BJ (cell line): ENCODE data around the gene LRRC52. TPM values are rescaled to one million over a fixed set of nuclear protein-coding genes. Genes with fewer than 3 reads are reported as not detected.

Experiments used
- CTCF ChIA-PET: fragments of 350-600 bp; formaldehyde crosslinking; extraction: SDS; loops from one replicate; lab custom pipeline; 2021; ENCODE audit warnings: antibody characterized with exemption, inconsistent platforms; lab: Yijun Ruan, JAX
- POLR2A ChIA-PET: fragments of 300-600 bp; sonication (Branson Sonifier 250); formaldehyde crosslinking; extraction: SDS; loops from one replicate; lab custom pipeline; 2021; ENCODE audit warnings: antibody characterized with exemption; lab: Charles Lee
- DNase-seq: peaks from one replicate; pipeline ENCODE4 v3.0.0-alpha.2; 2011; ENCODE audit warnings: low read depth
- H3K27me3 ChIP-seq: 2 replicates; pipeline ENCODE4 v1.6.0; 2011; ENCODE audit warnings: low read length; ENCODE audit not compliant: control insufficient read depth, insufficient read depth
- H3K36me3 ChIP-seq: 2 replicates; pipeline ENCODE4 v1.5.1; 2011; ENCODE audit warnings: low read length; ENCODE audit not compliant: control insufficient read depth, insufficient read depth
- H3K4me3 ChIP-seq: 2 replicates; pipeline ENCODE4 v1.5.1; 2011; ENCODE audit warnings: low read depth, mild to moderate bottlenecking, control low read depth, low read length
- polyA plus RNA-seq: library from polyadenylated mRNA; depleted of rRNA; stranded (reverse); fragments of >200 nt; gene quantifications from 2 replicates; pipeline ENCODE4 v1.2.3, GENCODE V29; 2011
- TF ChIP-seq, protein P1 (sequence below): IDR thresholded peaks from 2 replicates; pipeline ENCODE4 v1.5.1; 2011; ENCODE audit warnings: low read depth, mild to moderate bottlenecking, control low read depth, inconsistent platforms, low read length, moderate library complexity; ENCODE audit not compliant: insufficient read depth

The LRRC52 gene
- polyA plus RNA-seq, 1 experiment, result not detected

DNA sequence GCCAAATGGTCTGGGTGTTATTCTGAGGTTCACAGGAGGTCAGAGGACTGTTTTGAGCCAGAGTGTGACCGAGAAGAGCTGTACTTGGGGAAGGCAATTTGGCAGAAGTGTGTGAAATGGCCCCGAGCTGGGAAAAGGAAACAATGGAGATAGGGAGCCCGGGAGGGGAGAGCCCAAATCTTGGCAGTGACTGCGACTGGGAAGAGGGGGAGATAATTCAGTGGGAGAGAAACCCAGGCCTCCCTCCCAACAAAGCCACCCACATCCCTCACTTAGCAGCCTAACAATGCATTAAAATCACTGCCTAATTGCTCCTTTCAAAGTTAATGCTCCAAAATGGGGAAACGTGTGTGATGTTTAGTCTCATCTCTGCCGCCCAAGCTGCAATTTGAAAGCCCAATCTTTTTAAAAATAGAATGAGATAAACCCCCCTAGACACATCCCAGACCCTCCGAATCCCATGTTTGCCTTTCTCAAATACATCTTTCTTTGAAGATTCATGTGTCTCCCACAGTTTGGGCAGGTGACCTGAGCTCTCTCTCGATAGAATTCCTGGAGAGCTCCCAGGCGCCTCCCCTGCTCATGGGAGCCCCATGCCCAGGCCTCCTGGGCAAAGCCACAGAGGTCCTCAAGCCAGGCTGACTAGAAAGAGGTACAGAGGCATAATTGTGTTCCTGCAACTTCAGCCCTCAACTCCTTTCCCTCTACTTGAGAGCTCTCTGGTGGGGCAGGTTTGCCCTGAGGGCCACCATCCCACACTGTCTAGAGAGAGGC, 17.3 kb downstream of the LRRC52 start:
- no peaks in the 10 kb centered on the region for H3K36me3 ChIP-seq
- POLR2A ChIA-PET, result no interaction called here
- TF ChIP-seq, protein P1, sequence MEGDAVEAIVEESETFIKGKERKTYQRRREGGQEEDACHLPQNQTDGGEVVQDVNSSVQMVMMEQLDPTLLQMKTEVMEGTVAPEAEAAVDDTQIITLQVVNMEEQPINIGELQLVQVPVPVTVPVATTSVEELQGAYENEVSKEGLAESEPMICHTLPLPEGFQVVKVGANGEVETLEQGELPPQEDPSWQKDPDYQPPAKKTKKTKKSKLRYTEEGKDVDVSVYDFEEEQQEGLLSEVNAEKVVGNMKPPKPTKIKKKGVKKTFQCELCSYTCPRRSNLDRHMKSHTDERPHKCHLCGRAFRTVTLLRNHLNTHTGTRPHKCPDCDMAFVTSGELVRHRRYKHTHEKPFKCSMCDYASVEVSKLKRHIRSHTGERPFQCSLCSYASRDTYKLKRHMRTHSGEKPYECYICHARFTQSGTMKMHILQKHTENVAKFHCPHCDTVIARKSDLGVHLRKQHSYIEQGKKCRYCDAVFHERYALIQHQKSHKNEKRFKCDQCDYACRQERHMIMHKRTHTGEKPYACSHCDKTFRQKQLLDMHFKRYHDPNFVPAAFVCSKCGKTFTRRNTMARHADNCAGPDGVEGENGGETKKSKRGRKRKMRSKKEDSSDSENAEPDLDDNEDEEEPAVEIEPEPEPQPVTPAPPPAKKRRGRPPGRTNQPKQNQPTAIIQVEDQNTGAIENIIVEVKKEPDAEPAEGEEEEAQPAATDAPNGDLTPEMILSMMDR, result no peak
- no peak overlapping the region for H3K4me3 ChIP-seq
- CTCF ChIA-PET, result no interaction called here
- H3K27me3 ChIP-seq, result 0 out of 2 replicates have a peak, but pooled peaks cover 2% of the 10 kb centered on the region
- no peak for DNase-seq

DNA sequence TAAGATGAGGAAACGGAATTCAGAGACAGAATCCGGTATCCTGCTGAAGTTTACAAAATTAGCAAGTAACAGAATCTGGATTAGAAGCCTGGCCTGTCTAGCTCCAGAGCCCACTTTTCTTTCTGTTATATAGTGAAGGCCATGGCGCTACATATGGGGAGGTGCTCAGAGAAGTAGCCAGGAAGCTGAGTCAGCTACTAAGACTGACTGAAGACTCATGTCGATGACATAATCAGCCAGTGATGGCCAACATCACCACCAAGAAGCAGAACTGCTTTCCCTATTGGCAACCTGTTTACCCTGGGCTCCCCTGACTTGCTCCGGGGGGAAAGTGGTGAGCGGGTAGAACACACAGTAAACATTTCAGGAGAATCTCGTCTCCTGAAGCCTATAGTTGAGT, 18.8 kb downstream of the LRRC52 start:
- no peak for DNase-seq
- H3K36me3 ChIP-seq, result no peaks in the 10 kb centered on the region
- TF ChIP-seq, protein P1, result no peak
- ChIA-PET POLR2A (no interaction called here), CTCF (no interaction called here)
- no peak overlapping the region for H3K4me3 ChIP-seq
- 0 out of 2 replicates have a peak, but pooled peaks cover 2% of the 10 kb centered on the region for H3K27me3 ChIP-seq

DNA sequence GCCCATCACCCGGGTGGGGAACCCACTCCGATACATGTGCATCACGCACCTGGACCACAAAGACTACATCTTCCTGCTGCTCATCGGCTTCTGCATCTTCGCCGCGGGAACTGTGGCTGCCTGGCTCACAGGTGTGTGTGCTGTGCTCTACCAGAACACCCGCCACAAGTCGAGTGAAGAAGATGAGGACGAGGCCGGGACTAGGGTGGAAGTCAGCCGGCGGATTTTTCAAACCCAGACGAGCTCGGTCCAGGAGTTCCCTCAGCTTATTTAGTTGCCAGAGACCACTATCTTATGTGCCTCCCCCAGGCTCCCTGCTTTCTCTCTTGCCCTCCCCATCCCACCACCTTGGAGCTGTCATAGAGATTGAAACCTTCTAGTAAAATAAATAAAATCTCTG, 19.8 kb downstream of the LRRC52 start:
- H3K4me3 ChIP-seq, result no peak overlapping the region
- POLR2A ChIA-PET, result no interaction called here
- DNase-seq, result no peak
- CTCF ChIA-PET, result no interaction called here
- H3K27me3 ChIP-seq, result 0 out of 2 replicates have a peak, but pooled peaks cover 2% of the 10 kb centered on the region
- H3K36me3 ChIP-seq, result no peaks in the 10 kb centered on the region
- TF ChIP-seq, protein P1, result no peak

DNA sequence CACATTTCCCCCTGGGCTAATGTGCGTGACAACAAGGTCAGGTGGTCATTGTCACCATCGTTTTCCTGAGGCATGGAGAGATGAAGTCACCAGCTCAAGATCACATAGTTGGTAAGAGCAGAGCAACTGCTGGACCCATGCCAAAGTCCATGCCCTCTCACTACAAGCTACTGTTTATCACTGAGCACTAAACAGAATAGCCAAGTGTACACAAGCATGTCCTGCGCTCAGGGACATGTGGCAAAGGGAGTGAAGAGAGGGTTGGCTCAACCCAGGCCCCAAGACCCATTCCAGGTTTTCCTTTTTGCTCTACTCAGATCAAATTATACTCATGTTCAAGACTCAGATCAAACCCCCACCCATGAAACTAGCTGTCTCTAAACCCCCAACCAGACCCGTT, 20.8 kb downstream of the LRRC52 start:
- POLR2A ChIA-PET, result no interaction called here
- TF ChIP-seq, protein P1, result no peak
- CTCF ChIA-PET, result no interaction called here

DNA sequence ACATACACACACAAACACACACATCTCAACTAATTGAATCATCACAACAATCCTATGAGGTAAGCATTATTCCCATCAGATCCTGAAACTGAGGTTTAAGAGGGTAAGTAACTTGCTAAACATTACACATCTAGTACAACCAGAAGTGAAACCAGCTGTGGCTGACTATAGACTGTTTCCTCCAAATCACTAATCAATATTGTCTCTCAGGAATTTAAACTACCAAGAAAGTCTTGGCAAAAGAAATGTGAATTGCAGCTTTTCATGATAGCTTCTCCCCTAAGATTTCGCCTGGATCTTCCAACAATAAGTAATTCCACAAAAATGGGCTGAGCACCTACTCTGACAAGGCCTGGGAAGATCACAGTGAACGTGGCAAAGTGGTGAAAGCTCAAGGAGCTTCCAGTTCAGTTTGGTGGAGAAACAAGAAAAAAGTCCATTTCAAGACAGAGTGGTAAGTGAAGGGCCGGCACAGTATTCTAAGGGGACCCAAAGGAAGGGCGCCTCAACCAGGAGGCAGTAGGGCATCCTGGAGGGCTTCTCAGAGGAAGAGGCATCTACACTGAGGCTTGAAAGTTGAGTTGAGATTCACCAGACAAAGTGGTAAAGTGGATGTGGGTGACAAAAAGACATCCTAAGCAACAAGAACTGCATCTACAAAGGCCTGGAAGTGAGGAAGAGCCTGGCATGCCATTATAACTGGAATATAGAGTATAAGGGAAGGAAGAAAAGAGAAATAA, 22.1 kb downstream of the LRRC52 start:
- no peak for DNase-seq
- Histone ChIP-seq H3K27me3 (0 out of 2 replicates have a peak, but pooled peaks cover 2% of the 10 kb centered on the region), H3K4me3 (no peak overlapping the region), H3K36me3 (no peaks in the 10 kb centered on the region)
- ChIA-PET CTCF (no interaction called here), POLR2A (no interaction called here)
- TF ChIP-seq, protein P1, result no peak

More for the DNA sequence above, 20.8 kb downstream of the LRRC52 start:
- H3K4me3 ChIP-seq, result no peak overlapping the region
- H3K27me3 ChIP-seq, result 0 out of 2 replicates have a peak, but pooled peaks cover 2% of the 10 kb centered on the region
- H3K36me3 ChIP-seq, result no peaks in the 10 kb centered on the region
- no peak for DNase-seq
